Upper lobe of right lung (tissue), 1 donor: ENCODE data around the gene ORC3. TPM values are rescaled to one million over a fixed set of nuclear protein-coding genes. Genes with fewer than 3 reads are reported as not detected.
A peak's percentile ranks its signal among the peaks of the same experiment; 100 is the strongest.

Experiments
- ATAC-seq: fragments of 200-7000 bp; cut with Tn5 transposase; one replicate; pipeline ENCODE4 v1.9.1; 2020; ENCODE audit warnings: mild to moderate bottlenecking, moderate library complexity
- DNase-seq: peaks from one replicate; pipeline ENCODE4 v3.0.0-alpha.2; 2020
- H3K27ac ChIP-seq: fragments of 200-600 bp; one replicate; pipeline ENCODE4 v1.8.0; 2022
- H3K27me3 ChIP-seq: fragments of 200-600 bp; one replicate; pipeline ENCODE4 v1.8.0; 2022; ENCODE audit warnings: mild to moderate bottlenecking
- H3K36me3 ChIP-seq: fragments of 200-600 bp; one replicate; pipeline ENCODE4 v1.8.0; 2022
- H3K4me1 ChIP-seq: fragments of 200-600 bp; one replicate; pipeline ENCODE4 v1.8.0; 2022
- H3K4me3 ChIP-seq: fragments of 200-600 bp; one replicate; pipeline ENCODE4 v1.8.0; 2022; ENCODE audit warnings: mild to moderate bottlenecking
- H3K9me3 ChIP-seq: fragments of 200-600 bp; one replicate; pipeline ENCODE4 v1.8.0; 2022
- CTCF ChIP-seq: fragments of 200-600 bp; IDR thresholded peaks from one replicate; pipeline ENCODE4 v1.8.0; 2022; ENCODE audit warnings: antibody characterized with exemption
- intact Hi-C: fragments of 100-400 bp; cut with DNase I; formaldehyde crosslinking; loops from one replicate; pipeline ENCODE4 v1.11.0; 2022
- total RNA-seq: library from RNA; stranded (reverse); fragmentation: NEBNext Ultra II Directional; extraction: Animal tissue kit (Norgen Biotek cat#: 25700); gene quantifications from one replicate; pipeline ENCODE4 v1.2.1, GENCODE V29; 2021
- donor health status: DM: no; HTN: yes; CAD: no; lungs with severe emphysema.

The ORC3 gene
- total RNA-seq, 1 donor from 2014 or later, result 16.2 TPM

- Histone ChIP-seq H3K36me3 (peaks cover 22% of the 10 kb centered on the region), H3K4me3 (no peak overlapping the region), H3K9me3 (no peaks in the 10 kb centered on the region), H3K27me3 (no peaks in the 10 kb centered on the region), H3K27ac (no peak overlapping the region), H3K4me1 (no peaks in the 10 kb centered on the region)
- intact Hi-C loops, result no loop called here
- DNase-seq, result no peak
- ATAC-seq, result peak; percentile 35
- TF ChIP-seq CTCF, result no peak
Measured at GRCh38 chr6:87660226-87660911, 70.4 kb downstream of the ORC3 start.

- H3K27ac ChIP-seq, result no peak overlapping the region
- intact Hi-C loops, result no loop called here
Measured at GRCh38 chr6:87661016-87661415, 71.1 kb downstream of the ORC3 start.

GRCh38 chr6:87661503-87661902 is 71.6 kb downstream of the ORC3 start:
- Histone ChIP-seq H3K36me3 (peaks cover 22% of the 10 kb centered on the region), H3K4me3 (no peak overlapping the region), H3K4me1 (no peaks in the 10 kb centered on the region), H3K9me3 (no peaks in the 10 kb centered on the region), H3K27me3 (no peaks in the 10 kb centered on the region), H3K27ac (no peak overlapping the region)
- intact Hi-C loops, result no loop called here
- DNase-seq (no peak), ATAC-seq (no peak)
- no peak for TF ChIP-seq CTCF

More at GRCh38 chr6:87661016-87661415, 71.1 kb downstream of the ORC3 start:
- no peak for ATAC-seq
- H3K4me1 ChIP-seq, result no peaks in the 10 kb centered on the region
- H3K36me3 ChIP-seq, result peaks cover 22% of the 10 kb centered on the region
- H3K9me3 ChIP-seq, result no peaks in the 10 kb centered on the region
- no peak for DNase-seq
- no peaks in the 10 kb centered on the region for H3K27me3 ChIP-seq
- no peak overlapping the region for H3K4me3 ChIP-seq
- no peak for TF ChIP-seq CTCF

GRCh38 chr6:87663434-87663833 is 73.5 kb downstream of the ORC3 start:
- H3K36me3 ChIP-seq, result peaks cover 22% of the 10 kb centered on the region
- no peak for TF ChIP-seq CTCF
- no peaks in the 10 kb centered on the region for H3K4me1 ChIP-seq
- H3K4me3 ChIP-seq, result no peak overlapping the region
- H3K27me3 ChIP-seq, result no peaks in the 10 kb centered on the region
- H3K27ac ChIP-seq, result no peak overlapping the region
- ATAC-seq (no peak), DNase-seq (no peak)
- intact Hi-C loops, result no loop called here
- H3K9me3 ChIP-seq, result no peaks in the 10 kb centered on the region

GRCh38 chr6:87664921-87665485 is 75.1 kb downstream of the ORC3 start:
- no peaks in the 10 kb centered on the region for H3K27me3 ChIP-seq
- ATAC-seq (no peak), DNase-seq (no peak)
- intact Hi-C loops, result no loop called here
- no peak overlapping the region for H3K4me3 ChIP-seq
- H3K27ac ChIP-seq, result no peak overlapping the region
- no peaks in the 10 kb centered on the region for H3K9me3 ChIP-seq
- peaks cover 22% of the 10 kb centered on the region for H3K36me3 ChIP-seq
- no peaks in the 10 kb centered on the region for H3K4me1 ChIP-seq
- no peak for TF ChIP-seq CTCF
